CD4-positive, alpha-beta T cell treated with Interleukin-2 at 100 ng/mL for 4 hours (primary cell): ENCODE results near the gene FAM181B.

ENCODE experiments used
- DNase-seq: peaks from one replicate; pipeline ENCODE4 v3.0.0-alpha.2; 2020; ENCODE audit warnings: low spot score

The FAM181B gene

GRCh38 chr11:82682003-82682751 lies 51.5 kb downstream of the FAM181B start:
- peak; percentile 56 for DNase-seq

GRCh38 chr11:82680252-82680651 lies 53.4 kb downstream of the FAM181B start:
- no peak for DNase-seq
